NCI-H2107 treated with DMSO at 0.1 percent for 48 hours (cell line): ENCODE data around the gene LPGAT1.

Experiments
- DNase-seq: peaks from one replicate; lab custom pipeline; 2025; ENCODE audit not compliant: unreplicated experiment; lab: John Stamatoyannopoulos, UW

Gene LPGAT1

DNA sequence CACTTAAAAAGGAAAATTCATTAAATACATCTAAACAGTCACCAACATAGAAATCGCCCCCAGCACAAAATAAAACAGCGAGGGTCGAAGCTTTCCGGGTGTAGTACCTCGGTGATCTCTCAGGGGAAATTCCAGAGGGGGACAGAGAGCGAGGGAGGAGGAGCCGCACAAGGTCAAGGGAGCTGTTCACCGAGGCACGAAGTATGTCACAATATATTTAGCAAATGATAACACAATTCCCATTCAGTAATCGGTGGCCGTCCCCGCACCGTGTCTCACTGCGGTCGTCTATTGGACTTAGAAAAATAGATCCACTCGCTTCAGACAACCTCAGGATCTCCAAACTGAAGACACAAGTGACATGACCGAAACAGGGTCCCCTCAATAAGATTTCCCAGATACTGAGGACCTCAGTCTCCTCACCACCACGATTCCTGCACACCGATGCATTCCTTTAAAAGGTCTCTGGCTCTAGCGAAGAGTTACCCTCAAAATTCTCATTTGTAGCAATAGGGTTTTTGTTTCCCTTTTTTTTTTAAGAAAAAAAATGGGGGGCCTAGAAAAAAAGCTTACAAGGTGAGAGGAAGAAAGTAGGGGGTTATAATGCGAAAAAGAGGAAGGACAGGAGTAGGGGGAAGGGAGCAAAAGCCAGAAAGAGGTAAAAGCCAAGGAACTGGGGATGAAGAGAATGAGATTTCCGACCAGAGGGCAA, 1.1 kb downstream of the LPGAT1 start:
- DNase-seq, result peak; percentile 77

DNA sequence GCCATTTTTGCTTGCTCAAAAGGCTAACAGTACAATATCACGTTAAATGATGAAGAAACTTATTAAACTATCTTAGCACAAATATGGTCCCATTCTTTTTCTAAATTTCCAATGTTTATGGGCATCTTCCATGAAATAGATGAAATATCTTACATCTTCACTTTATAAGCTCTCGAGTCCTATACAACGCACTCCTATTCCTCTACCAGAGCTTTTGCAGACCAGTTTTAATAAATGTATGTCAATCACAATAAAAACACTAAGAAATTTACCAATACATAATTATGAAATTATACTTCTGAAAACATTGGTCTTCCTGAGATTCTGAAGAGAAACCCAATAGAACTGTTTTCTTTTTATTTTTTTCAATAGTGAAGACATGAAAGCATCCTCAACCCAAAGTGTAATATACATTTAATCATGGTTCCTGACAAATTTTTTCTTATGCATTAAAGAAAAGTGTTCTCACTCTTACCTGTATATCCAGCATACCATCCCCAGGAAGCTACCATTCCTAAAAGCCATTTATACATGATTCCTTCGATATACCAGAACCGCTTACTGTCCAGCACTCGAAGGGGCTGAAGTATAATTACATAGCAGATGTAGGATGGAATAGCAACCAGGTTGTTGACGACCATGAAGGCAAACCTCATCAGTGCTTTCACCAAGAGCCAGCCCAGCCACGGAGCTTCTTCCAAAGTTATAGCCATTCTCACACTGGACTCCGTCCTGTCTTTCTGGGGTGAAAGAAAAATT, 1.8 kb downstream of the LPGAT1 start:
- peak; percentile 77 for DNase-seq

GRCh38 chr1:211827051-211827450, 3.5 kb downstream of the LPGAT1 start:
- no peak for DNase-seq

DNA sequence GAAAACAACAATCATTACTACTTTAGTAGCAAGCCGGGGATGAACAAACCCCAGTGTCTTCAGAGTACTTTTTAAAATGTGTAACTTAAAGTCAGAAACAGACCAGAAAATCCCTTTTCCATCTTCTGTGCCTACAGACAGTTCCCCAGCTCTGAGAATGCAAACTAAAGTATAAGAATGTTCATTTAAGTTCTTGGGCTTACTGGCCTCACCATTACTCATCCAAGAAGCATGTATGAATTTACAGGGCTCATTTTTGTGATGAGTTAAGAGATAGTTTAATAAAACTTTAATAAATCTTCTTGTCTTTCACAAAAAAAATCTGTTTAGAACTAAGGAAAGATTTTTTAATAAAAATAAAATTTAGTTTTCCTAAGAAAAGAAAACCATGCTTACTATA, 4.6 kb downstream of the LPGAT1 start:
- no peak for DNase-seq

- no peak for DNase-seq
Observed at GRCh38 chr1:211822677-211823407, 7.7 kb downstream of the LPGAT1 start.

DNA sequence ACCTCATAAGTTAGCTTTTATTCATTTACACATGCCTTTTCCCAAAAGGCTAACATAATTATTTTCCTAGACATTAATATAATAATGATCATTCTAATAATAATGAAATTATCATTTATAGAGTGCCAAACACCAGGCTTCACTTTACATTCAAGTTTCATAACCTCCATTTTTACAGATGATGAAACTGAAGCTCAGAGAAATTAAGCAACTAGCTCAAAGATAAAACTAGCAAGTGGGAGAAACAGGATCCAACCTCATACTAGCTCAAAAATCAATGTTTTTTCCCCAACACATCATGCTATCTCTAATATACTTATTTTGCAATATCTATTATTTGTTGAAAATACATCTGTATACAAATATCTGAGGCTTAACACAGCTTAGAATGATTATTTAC, 14.0 kb downstream of the LPGAT1 start:
- no peak for DNase-seq

DNA sequence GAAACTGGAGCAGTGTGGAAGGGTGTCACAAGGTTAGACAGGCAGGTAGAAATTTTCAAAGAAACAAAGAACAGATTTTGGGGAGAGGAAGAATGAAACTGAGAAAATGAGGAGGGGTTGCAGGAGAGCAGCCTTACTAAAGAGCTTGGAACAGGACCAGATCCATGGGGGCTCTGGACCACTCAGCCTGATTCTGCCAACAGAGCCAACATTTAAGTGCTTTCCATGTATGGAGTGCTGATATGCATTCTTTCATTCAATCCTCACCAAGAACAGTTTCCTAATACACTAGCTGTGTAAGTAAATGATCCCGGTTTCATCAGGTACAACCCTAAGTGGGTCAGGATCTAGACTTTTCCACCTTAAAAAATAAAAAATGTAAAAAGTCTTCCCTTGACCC, 16.2 kb downstream of the LPGAT1 start:
- no peak for DNase-seq

- DNase-seq, result no peak
Observed at GRCh38 chr1:211813590-211813989, 17.0 kb downstream of the LPGAT1 start.

DNA sequence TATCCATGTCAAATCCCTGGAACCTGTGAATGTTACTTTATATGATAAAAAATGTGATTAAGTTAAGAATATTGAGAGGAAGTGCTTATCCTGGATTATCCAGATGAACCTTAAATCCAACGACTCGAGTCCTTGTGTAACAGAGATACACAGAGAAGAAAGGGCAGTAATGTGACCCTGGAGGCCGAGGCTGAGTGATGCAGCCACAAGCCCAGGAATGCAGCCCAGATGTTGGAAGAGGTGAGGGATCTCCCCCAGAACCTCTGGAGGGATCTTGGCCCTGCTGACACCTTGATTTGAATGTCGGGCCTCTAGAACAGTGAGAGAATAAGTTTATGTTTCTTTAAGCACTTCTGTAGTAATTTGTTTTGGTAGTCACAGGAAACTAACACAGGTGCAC, 18.0 kb downstream of the LPGAT1 start:
- no peak for DNase-seq

GRCh38 chr1:211811848-211812247, 18.7 kb downstream of the LPGAT1 start:
- DNase-seq, result no peak

DNA sequence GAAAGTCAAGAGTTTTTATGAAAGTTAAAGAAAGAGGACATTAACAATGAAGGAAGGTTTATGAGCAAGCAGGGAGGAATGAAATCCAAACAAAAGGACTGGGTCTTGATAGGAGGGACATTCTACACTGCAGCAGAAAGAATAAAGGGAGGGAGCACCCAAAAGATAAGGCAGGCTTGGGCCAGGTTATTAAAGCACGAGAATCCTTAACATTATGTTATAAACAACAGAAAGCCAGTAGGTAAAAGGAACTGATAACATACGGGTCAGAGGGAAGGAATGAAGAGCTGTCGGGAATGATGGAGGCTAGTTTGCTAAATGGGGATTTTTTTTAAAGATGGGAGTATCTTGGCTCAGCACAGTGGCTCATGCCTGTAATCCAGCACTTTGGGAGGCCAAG, 19.4 kb downstream of the LPGAT1 start:
- no peak for DNase-seq

DNA sequence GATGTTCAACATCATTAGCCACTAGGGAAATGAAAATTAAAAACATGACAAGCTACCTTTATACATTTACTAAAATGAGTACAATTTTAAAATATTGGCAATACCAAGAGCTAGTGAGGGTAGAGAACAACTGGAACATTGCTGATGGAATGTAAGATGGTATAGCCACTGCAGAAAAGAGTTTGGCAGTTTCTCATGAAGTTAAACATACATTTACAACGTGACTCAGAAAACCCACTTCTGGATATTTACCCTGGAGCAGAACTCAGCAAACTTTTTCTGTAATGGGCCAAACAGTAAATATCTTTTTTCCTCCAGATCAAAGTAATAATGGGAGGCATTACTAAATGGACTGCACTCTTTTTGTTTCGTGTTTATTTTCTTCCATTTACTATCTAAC, 22.1 kb downstream of the LPGAT1 start:
- DNase-seq, result no peak

- no peak for DNase-seq
Observed at GRCh38 chr1:211804915-211805314, 25.6 kb downstream of the LPGAT1 start.

DNA sequence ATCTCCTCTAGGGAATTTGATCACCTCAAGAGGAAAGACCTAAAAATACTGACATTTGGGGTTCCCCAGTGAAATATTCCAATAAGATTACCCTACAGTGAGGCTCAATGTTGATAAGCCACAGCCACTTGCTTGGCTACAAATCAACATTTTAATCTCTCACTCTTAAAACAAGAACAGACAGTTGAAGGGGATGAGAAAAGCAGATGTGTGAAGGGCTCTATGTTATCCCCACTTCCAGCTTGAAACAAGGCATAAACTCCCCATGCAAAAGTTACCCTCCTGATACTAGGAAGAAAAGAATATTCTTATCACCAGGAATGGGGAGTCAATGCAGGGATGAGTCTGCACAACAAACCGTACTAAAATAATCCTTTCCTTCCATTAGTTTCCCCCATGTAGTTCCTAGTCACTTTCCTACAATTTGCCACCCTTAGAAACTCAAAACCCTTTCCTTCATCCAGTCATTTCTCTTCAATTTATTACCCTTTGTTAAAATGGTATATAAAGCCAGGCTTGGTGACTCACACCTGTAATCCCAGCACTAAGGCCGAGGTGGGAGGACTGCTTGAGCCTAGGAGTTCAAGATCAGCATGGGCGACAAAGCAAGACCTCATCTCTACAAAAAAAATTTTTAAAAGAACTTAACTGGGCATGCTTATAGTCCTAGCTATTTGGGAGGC, 29.5 kb downstream of the LPGAT1 start:
- DNase-seq, result no peak

DNA sequence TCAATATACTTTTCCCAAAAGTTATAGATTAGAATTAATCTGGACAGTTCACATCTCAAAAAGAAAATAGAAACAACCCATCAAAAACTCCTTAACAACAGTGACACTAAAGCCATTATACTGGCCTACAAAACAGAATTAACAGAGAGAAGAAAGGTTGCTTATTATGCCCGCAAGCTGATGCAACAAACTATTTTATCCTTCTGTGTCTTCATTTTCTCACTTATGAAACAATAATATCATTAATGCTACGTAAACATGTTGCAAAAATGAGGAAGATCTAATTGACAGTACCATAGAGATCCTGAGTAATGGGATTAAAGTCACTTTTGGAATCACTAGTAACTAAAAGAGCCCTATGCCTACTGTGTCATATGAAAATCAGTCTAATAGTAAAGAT, 32.6 kb downstream of the LPGAT1 start:
- DNase-seq, result no peak

- DNase-seq, result no peak
Observed at GRCh38 chr1:211791979-211792378, 38.6 kb downstream of the LPGAT1 start.

DNA sequence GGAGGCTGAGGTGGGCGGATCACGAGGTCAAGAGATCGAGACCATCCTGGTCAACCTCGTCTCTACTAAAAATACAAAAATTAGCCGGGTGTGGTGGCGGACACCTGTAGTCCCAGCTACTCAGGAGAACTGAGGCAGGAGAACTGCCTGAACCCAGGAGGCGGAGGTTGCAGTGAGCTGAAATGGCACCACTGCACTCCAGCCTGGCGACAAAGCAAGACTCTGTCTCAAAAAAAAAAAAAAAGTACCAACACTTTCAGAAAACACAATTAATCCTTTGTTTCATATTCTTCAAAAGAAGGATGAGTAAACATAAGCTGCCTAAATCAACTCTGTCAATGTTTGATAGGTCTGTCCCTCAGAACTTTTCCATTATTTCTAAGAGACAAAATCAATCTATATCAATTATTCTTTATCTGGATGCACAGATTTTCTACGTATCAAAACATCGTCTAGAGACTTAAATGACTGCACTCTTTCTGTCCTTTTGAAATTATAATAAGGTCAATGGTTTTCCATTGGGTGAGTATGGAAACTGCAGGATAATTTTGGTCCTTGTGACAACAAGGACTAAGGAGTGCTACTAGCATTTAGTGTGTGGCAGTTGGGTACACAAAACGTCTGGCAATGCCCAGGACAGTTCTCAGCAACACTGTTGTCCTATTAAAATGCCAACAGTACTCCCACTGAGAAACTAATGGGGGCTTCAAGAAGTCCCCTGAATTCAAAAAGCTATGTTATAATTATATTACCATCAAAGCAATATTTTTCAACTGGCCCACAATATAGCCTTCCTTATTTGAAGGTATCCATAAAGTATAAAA, 40.7 kb downstream of the LPGAT1 start:
- no peak for DNase-seq

- no peak for DNase-seq
Observed at GRCh38 chr1:211788626-211789025, 41.9 kb downstream of the LPGAT1 start.

DNA sequence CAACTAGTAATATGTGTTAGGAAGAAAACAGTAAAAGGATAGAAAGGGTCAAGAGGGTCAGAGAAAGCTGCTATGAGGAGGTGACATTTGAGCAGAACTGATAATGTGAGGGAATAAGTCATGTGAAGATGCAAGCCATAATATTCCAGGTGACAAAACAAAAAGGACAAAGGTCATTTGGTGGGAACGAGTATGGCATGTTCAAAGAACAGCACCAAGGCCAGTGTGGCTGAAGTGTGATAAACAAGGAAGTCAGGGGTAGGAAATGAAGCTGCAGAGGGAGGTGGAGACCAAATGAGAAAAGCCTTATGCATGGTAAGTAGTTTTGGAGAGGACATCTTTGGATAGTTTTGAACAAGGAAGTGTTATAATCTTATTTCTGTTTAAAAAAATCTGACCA, 46.7 kb downstream of the LPGAT1 start:
- no peak for DNase-seq

DNA sequence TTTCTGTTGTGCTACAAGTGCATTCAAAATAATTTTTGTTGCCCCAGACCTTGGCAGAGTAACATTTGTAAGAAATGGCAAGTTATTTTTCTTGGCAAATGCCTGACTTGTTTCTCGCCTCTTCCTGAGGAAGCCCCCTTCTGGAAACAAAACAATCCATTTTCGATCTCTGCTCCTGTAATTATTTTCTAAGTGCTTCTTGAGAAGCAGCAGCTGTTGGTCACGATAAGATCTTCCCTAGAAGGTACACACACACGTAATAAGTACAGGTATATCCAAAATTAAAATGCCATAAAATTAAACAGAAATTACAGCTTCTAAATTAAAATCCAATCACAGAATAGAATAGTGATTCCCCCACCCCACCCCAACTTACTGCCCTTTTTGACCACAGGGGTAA, 47.3 kb downstream of the LPGAT1 start:
- DNase-seq, result no peak

DNA sequence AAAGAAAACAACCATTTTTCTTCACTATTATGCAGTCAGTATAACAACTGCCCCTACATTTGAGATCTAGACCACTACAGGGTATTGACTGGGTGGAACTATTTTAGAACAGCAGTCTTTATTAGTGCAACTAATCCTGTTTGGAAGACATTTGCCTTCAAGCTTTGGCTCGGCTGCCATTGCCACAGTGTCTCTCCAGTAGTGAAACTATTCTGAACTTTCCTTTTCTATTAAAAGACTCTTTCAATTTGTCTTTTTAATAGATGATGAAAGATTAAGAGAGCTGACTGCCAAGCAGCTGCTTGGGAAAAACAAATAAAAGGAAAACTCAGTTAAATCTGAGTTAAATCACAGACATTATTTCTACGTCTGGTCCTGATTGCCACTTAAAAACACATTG, 49.3 kb downstream of the LPGAT1 start:
- no peak for DNase-seq
